Hypothalamus (tissue), 51 donors: ENCODE data around the gene BOK.
"Not testable (repeated sequence)": the region's sequence is repeated elsewhere in the genome, so short reads cannot be mapped to it uniquely, and the experiment has no call there.

Source experiments
- DNase-seq, 51 donors: peaks; one replicate each; lab custom pipeline; 2025; lab: John Stamatoyannopoulos, UW

The BOK gene

GRCh38 chr2:241554610-241555322, 3.8 kb upstream of the BOK start:
- no peak for DNase-seq

GRCh38 chr2:241555711-241556110, 2.8 kb upstream of the BOK start:
- DNase-seq: no peak

DNA sequence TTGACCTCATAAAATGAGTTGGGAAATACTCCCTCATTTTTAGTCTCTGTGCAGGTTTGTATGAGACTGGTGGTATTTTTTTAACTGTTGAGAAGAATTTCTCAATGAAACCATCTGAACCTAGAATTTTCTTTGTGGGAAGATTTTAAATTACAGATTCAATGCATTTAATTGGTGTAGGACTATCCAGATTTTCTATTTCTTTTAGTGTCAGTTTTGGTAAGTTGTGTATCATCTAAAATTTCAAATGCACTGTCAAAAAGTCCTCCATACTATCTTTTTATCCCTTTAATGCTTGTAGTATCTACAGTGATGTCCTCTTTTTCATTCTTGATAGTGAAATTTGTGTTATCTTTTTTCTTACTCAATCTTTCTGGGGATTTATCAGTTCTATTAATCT, 1.8 kb upstream of the BOK start:
- DNase-seq: no peak

GRCh38 chr2:241559323-241560161, 997 bp downstream of the BOK start:
- DNase-seq: peak in 41 of 51 donors; percentile 39 to 93 (median 70)

DNA sequence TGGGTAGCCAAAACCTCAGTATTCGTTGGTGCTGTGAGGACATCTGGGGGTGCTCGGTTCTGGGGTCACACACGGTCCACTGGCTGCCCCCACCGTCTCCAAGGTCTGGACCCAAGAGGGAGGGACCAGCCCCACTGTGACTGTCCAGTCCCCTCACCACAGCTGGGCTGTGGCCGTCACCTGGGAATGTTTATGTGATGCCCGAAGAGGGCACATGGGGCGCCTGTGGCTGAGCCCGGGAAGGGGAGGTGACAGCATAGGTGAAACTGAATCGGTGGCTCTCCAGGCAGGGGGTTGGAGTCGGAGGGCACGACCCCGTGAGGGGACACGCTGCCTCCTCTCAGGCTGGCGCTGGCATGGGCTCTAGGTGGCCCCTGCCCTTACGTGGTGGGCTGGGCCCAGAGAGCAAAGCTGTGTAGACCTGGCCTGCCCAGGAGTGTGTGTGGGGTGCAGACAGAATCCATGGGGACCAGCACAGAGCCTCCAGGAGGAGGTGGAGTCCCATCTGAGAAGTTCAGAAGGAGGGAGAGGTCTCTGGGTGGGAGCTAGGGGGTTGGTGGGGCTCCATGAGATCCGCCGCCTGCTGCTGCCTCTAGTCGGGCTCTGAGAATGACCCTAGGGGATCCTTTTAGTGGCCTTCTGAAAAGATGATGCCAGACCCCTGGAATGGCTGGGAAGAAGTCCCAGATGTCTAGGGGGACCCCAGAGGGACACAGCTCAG, 1.8 kb downstream of the BOK start:
- DNase-seq: peak in 2 of 51 donors; percentile 25 to 59

DNA sequence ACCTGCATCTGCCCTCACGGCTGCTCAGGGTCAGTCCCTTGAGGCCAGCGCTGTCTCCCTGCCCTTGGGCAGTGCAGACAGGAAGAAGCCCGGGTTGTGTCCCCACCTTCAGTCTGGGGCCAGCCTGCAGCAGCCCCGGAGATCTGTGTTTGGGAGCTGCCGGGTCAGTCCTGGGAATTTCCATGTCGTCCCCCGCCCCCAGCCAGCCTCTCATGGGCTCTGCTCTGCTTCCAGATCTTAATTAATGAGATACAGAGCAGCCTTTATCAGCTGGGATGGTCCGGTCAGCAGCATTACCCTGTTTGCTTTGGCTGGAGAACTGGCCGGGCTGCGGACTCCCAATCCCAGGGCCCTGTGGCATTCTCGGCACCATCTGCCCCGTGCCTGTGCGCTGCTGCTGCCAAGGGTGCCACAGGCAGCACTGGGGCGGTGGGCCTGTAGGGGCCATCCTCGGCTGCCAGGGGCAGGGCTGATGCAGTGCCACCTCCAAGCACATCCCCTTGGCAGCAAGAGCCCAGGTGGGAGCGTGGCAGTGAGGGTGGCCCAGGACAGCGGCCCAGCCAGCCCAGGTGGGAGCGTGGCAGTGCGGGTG, 2.4 kb downstream of the BOK start:
- DNase-seq: peak in 11 of 51 donors; percentile 28 to 57 (median 41)

- DNase-seq: peak in 40 of 51 donors; percentile 21 to 84 (median 60)
Measured at GRCh38 chr2:241561832-241562231, 3.3 kb downstream of the BOK start.

GRCh38 chr2:241562269-241562891, 3.8 kb downstream of the BOK start:
- no peak for DNase-seq

GRCh38 chr2:241563031-241563507, 4.5 kb downstream of the BOK start:
- no peak for DNase-seq

DNA sequence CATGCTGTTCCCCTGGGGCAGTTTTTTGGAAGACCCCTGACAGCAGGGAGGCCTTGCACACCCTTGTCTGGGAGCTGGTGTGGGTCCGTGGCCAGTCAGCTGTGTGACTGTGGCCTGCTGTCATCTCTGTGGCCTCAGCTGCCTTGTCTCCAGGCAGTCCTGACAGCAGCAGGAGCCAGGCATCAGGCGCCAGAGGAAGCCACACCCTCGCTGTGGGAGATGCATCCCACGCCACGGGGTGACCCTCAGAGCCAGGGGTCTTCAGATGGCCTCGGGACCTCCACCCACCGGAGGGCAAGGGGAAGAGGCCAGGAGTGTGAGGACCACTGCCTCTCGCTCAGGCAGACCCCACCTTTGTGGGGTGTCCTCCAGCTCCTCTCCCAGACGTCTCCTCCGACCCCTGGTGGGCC, 5.0 kb downstream of the BOK start:
- no peak for DNase-seq

DNA sequence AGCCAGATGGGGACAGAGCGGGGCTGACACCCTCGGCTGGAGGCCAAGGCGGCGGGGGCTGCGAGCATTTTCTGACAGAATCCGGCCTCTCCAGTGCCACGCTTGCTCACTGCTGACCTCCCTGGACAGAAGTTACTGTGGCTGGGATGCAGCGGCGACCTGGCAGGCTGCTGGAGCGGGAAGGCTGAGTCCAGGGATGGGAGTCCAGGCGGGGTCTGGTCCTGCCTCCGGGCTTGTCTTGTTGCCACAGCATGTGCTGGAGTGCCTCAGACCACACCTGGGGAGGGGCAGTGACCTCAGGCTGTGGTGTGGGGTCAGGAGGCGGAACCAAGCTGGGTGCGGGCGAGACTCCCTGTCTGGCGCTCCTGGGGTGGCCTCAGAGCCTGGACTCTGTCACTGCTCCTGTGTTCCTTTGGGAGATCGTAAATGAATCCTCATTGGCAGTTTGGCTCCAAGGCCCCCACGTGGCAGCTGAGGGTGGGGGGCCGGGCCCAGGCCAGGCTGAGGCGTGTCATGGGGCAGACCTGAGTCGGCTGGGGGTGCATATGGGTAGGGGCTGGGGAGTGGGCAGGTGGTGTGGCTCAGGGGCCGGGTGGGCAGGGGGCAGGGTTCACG, 5.5 kb downstream of the BOK start:
- DNase-seq: no peak

DNA sequence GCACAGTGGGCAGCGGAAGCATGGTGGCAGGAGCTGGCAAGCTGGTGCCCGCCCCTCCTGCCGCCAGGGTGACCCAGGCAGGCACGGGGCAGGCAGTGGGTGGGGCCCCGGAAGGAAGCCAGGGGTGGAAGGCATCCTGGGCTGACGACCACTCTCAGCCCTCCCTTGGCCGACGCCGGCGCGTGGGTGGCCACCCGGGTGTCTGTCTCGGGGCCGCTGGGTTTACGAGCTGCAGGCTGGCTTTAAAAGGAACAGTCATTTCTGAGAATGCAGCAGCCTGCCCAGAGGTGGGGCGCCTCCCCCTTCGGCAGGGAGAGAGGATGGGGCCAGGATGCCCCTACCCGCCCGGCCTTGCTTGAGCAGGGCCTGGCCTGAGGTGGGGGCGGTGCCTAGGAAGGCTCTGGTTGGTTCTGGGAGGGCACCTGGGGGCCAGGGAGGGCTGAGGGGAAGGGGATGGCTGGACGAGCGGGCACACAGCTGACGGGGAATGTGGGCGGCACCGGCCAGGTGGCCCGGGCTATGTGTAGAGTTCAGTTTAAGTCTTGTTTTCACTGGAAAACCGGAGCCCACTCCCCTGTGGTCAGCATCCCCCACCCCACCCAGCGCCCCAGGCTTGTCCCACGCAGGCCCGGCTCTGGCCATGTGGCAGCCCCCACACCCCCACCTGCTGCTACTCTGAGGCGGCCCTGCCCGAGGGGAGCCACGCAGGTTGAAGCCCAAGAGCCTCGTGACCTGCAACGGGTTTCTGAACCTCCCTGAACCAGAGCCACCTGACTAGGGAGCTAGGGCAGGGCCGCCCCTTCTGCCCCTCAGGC, 6.3 kb downstream of the BOK start:
- DNase-seq: no peak

DNA sequence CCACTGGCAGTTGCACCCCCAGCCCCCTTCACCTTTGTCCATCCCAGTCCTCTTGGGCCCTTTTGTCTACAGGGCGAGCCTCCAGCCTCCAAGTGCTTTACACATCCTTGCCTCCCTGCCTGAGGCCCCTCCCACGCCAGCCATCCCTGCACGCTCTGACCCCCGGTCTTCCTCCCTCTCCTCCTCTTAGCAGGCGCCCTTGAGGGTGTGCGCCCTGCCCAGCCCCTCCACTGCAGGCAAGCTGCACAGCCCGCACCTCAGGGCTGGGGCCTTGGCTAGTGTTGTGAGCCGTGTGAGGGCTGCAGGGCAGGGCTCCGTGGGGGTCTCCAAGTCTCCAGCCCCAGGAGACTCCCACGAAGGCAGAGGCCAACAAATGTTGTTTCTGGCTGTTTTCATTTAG, 6.9 kb downstream of the BOK start:
- DNase-seq: no peak

DNA sequence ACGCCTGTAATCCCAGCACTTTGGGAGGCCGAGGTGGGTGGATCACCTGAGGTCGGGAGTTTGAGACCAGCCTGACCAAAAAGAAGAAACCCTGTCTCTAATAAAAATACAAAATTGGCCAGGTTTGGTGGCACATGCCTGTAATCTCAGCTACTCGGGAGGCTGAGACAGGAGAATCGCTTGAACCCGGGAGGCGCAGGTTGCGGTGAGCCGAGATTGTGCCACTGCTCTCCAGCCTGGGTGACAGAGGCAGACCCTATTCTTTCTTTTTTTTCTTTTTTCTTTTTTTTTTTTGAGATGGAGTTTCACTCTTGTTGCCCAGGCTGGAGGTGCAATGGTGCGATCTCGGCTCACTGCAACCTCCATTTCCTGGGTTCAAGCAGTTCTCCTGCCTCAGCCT, 7.5 kb downstream of the BOK start:
- DNase-seq: not testable (repeated sequence)

- DNase-seq: no peak
Measured at GRCh38 chr2:241566468-241566867, 7.9 kb downstream of the BOK start.

DNA sequence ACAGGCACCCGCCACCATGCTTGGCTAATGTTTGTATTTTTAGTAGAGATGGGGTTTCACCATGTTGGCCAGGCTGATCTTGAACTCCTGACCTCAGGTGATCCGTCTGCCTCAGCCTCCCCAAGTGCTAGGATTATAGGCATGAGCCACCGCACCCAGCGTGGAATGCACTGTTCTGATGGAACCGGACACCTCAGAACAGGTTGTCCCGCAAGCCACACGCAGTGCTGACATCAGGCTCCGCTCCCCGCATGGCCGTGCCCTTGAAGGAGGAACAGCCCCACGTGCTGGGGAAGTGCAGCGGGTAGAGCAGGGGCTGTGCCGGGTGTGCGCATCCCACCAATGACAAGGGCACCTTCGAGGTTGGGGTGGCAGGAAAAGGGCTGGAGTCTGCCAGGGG, 8.7 kb downstream of the BOK start:
- DNase-seq: not testable (repeated sequence)

DNA sequence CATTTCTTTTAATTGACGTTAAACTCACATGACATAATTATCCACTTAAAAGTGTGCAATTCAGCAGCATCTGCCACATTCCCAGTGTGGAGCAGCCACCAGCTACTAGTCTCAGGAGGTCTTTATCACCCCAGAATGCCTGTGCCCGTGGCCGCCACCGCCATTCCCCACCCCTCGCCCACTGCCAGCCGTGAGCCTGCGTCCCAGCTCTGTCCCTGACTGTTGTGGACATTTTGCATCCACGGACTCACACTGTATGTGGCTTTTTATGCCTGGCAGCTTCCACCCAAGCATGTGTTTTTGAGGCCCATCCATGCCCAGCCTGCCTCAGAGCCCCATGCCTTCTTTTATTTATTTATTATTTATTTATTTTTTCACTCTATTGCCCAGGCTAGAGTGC, 9.2 kb downstream of the BOK start:
- DNase-seq: no peak

DNA sequence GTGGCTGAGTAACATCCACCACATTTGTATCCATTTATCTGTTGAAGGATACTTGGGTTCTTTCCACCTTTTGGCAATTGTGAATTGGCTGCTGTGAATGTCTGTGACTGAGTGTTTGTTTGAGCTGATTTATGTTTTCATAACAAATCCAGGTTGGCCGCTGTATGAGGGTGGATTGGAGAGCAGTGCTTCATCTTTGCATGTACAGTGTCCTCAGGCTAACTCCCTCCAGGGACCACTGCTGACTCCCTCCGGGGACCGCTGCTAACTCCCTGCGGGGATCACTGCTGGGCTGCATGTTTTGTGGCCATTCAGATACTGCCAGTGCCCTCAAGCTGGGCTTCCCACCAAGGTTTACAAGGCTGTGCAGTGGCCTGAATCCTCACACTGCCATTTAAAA, 10.2 kb downstream of the BOK start:
- DNase-seq: no peak

GRCh38 chr2:241569831-241570281, 11.3 kb downstream of the BOK start:
- no peak for DNase-seq
